SK-N-SH treated with all-trans-retinoic acid at 6 μM for 48 hours (cell line): ENCODE measurements around the gene ANKS6.

ENCODE experiments used
- ARNTL ChIP-seq: fragments of 450-650 bp; formaldehyde crosslinking; IDR thresholded peaks from 2 replicates; pipeline ENCODE4 v1.5.0; 2020; ENCODE audit warnings: low read depth, mild to moderate bottlenecking, moderate library complexity, borderline replicate concordance
- GLIS3 ChIP-seq: fragments of 250-450 bp; sonication (Bioruptor Pico); IDR thresholded peaks from 2 replicates; pipeline ENCODE4 v1.5.0; 2020; ENCODE audit warnings: mild to moderate bottlenecking, moderate library complexity
- OSR1 ChIP-seq: fragments of 250-450 bp; sonication (Bioruptor Pico); IDR thresholded peaks from 2 replicates; pipeline ENCODE4 v1.8.0; 2022; ENCODE audit warnings: moderate library complexity, mild to moderate bottlenecking, inconsistent platforms
- PATZ1 ChIP-seq: fragments of 250-450 bp; sonication (Bioruptor Pico); IDR thresholded peaks from 2 replicates; pipeline ENCODE4 v1.8.0; 2020; ENCODE audit warnings: mild to moderate bottlenecking, moderate library complexity, borderline replicate concordance
- RARB ChIP-seq: fragments of 250-450 bp; sonication (Bioruptor Pico); IDR thresholded peaks from 2 replicates; pipeline ENCODE4 v1.8.0; 2021; ENCODE audit warnings: mild to moderate bottlenecking, moderate library complexity
- TOX ChIP-seq: fragments of 250-450 bp; sonication (Bioruptor Pico); IDR thresholded peaks from 2 replicates; pipeline ENCODE4 v1.8.0; 2021; ENCODE audit warnings: mild to moderate bottlenecking, moderate library complexity, borderline replicate concordance
- TSHZ2 ChIP-seq: fragments of 250-450 bp; sonication (Bioruptor Pico); IDR thresholded peaks from 2 replicates; pipeline ENCODE4 v1.5.0; 2020; ENCODE audit warnings: mild to moderate bottlenecking, moderate library complexity
- ZC3H10 ChIP-seq: fragments of 250-450 bp; sonication (Bioruptor Pico); IDR thresholded peaks from 2 replicates; pipeline ENCODE4 v1.5.1; 2021; ENCODE audit warnings: mild to moderate bottlenecking, moderate library complexity
- ZFP3 ChIP-seq: fragments of 250-450 bp; sonication (Bioruptor Pico); IDR thresholded peaks from 2 replicates; pipeline ENCODE4 v1.5.0; 2020; ENCODE audit warnings: mild to moderate bottlenecking, moderate library complexity
- ZFP30 ChIP-seq: fragments of 450-650 bp; formaldehyde crosslinking; IDR thresholded peaks from 2 replicates; pipeline ENCODE4 v1.5.0; 2022; ENCODE audit warnings: mild to moderate bottlenecking, moderate library complexity
- ZNF70 ChIP-seq: fragments of 450-650 bp; formaldehyde crosslinking; IDR thresholded peaks from 2 replicates; pipeline ENCODE4 v1.5.0; 2020; ENCODE audit warnings: mild to moderate bottlenecking, moderate library complexity

GRCh38 chr9:98720402-98720801 lies 76.0 kb downstream of the ANKS6 start:
- TF ChIP-seq ZC3H10 (CRISPR knock-in tag) (no peak), ZFP3 (CRISPR knock-in tag) (no peak), ZFP30 (CRISPR knock-in tag) (no peak), PATZ1 (CRISPR knock-in tag) (no peak), OSR1 (CRISPR knock-in tag) (no peak), TSHZ2 (CRISPR knock-in tag) (no peak), TOX (no peak), RARB (CRISPR knock-in tag) (no peak), ARNTL (CRISPR knock-in tag) (no peak), ZNF70 (CRISPR knock-in tag) (no peak), GLIS3 (CRISPR knock-in tag) (no peak)
